Activated CD8-positive, alpha-beta memory T cell treated with anti-CD3 and anti-CD28 coated beads, Interleukin-2, amount 50 U/mL, for 4 hours (primary cell): ENCODE data around the gene NKIRAS1.
"Not testable (repeated sequence)": the region's sequence is repeated elsewhere in the genome, so short reads cannot be mapped to it uniquely, and the experiment has no call there.

Experiments used
- DNase-seq: peaks from one replicate; pipeline ENCODE4 v3.0.0-alpha.2; 2020

The NKIRAS1 gene

GRCh38 chr3:23867400-23867799, 49.4 kb downstream of the NKIRAS1 start:
- DNase-seq = no peak

GRCh38 chr3:23865595-23866396, 51.0 kb downstream of the NKIRAS1 start:
- DNase-seq = no peak

- no peak for DNase-seq
Measured at GRCh38 chr3:23864931-23865330, 51.9 kb downstream of the NKIRAS1 start.

- DNase-seq = no peak
Measured at GRCh38 chr3:23863060-23863459, 53.7 kb downstream of the NKIRAS1 start.

GRCh38 chr3:23861689-23862088, 55.1 kb downstream of the NKIRAS1 start:
- no peak for DNase-seq

- no peak for DNase-seq
Measured at GRCh38 chr3:23859839-23860382, 56.9 kb downstream of the NKIRAS1 start.

GRCh38 chr3:23859012-23859743, 57.6 kb downstream of the NKIRAS1 start:
- no peak for DNase-seq

- DNase-seq = no peak
Measured at GRCh38 chr3:23856286-23856685, 60.5 kb downstream of the NKIRAS1 start.

GRCh38 chr3:23849462-23849861, 67.3 kb downstream of the NKIRAS1 start:
- not testable (repeated sequence) for DNase-seq

GRCh38 chr3:23845326-23846216, 71.2 kb downstream of the NKIRAS1 start:
- no peak for DNase-seq

- no peak for DNase-seq
Measured at GRCh38 chr3:23843869-23844268, 72.9 kb downstream of the NKIRAS1 start.
